Cortex of kidney (tissue), 1 donor: ENCODE measurements around the gene BORCS5.
"Not testable (repeated sequence)": the region's sequence is repeated elsewhere in the genome, so short reads cannot be mapped to it uniquely, and the experiment has no call there.

ENCODE experiments used
- DNase-seq: peaks from one replicate; lab custom pipeline; 2025; lab: John Stamatoyannopoulos, UW

BORCS5 gene

GRCh38 chr12:12356896-12357718 lies at the start of gene BORCS5:
Gene BORCS5 (plus strand): TSS chr12:12357078. CDS start chr12:12357452, 374 bp downstream.
- peak; percentile 66 for DNase-seq

GRCh38 chr12:12310695-12311094 lies 46.2 kb upstream of the BORCS5 start:
- not testable (repeated sequence) for DNase-seq

- no peak for DNase-seq
Observed at GRCh38 chr12:12315838-12316237, 41.0 kb upstream of the BORCS5 start.

- DNase-seq = no peak
Observed at GRCh38 chr12:12319451-12320183, 37.3 kb upstream of the BORCS5 start.

- no peak for DNase-seq
Observed at GRCh38 chr12:12323118-12323517, 33.8 kb upstream of the BORCS5 start.

GRCh38 chr12:12323591-12323990 lies 33.3 kb upstream of the BORCS5 start:
- DNase-seq = no peak

GRCh38 chr12:12326262-12326661 lies 30.6 kb upstream of the BORCS5 start:
- no peak for DNase-seq

- no peak for DNase-seq
Observed at GRCh38 chr12:12327802-12328201, 29.1 kb upstream of the BORCS5 start.

- DNase-seq = no peak
Observed at GRCh38 chr12:12331244-12331771, 25.6 kb upstream of the BORCS5 start.

GRCh38 chr12:12331896-12332295 lies 25.0 kb upstream of the BORCS5 start:
- DNase-seq = no peak

- no peak for DNase-seq
Observed at GRCh38 chr12:12333407-12334366, 23.2 kb upstream of the BORCS5 start.

GRCh38 chr12:12334367-12335040 lies 22.4 kb upstream of the BORCS5 start:
- no peak for DNase-seq

- DNase-seq = no peak
Observed at GRCh38 chr12:12336049-12336411, 20.8 kb upstream of the BORCS5 start.

GRCh38 chr12:12336511-12336910 lies 20.4 kb upstream of the BORCS5 start:
- DNase-seq = no peak

GRCh38 chr12:12338527-12339168 lies 18.2 kb upstream of the BORCS5 start:
- no peak for DNase-seq

GRCh38 chr12:12349711-12350665 lies 6.9 kb upstream of the BORCS5 start, which contains the start of gene MANSC1:
Gene MANSC1 (minus strand): TSS chr12:12350242. CDS start chr12:12343314, 6,928 bp downstream.
- DNase-seq = no peak

GRCh38 chr12:12350868-12351463 lies 5.9 kb upstream of the BORCS5 start:
- no peak for DNase-seq

GRCh38 chr12:12351468-12352185 lies 5.3 kb upstream of the BORCS5 start:
- DNase-seq = not testable (repeated sequence)
